PC-9 (cell line): ENCODE results near the gene GFPT2.

Experiments used
- EZH2 ChIP-seq: fragments of 200-600 bp; sonication (generic); IDR thresholded peaks from 2 replicates; pipeline ENCODE4 v1.8.0; 2017; ENCODE audit warnings: antibody characterized with exemption, low read depth
- TF ChIP-seq, protein P1 (sequence below): fragments of 200-600 bp; sonication (generic); conservative IDR thresholded peaks from 2 replicates; pipeline ENCODE4 v1.6.1; 2017; ENCODE audit warnings: mixed run types, antibody characterized with exemption, mild to moderate bottlenecking, moderate library complexity

DNA sequence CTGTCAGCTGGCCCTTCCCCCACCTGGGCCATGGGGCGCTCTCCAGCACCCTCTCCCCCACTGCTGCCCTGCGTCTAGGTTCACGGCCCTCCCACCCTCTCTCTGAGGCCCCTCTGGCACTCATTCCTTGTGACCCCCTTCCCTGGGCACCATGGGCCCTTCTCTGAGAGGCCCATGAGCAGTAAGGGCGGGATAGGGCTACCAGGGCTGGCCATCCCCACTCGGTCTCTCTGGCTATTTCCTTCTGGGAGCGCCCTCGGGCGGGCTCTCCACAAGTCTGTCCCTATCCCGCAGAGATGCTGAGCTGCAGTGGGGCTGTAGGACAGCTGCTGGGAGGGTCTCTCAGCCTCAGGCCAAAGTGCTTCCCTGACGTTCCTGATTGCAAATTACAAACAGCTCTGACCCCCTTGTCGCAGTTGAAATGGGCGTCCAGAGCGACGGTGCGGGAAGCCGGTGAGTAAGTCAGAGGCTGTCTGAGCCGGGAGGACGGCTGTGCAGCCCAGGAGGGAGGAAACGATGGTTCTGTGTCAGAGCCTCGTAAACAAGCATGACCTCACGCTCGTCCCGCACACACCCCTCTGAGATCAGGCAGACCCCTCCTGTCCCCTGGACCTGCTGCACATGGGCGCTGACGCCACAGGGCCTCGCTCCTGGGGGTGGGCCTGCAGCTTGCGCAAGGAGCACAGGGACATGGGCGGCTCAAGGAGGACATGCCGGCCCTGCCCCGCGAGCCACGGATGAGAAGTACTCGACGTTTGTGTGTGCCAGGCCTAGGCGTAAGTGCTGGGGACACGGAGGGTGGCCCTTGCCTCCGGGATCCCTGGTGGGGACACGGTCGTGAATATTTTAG lies 36.3 kb upstream of the GFPT2 start:
- TF ChIP-seq, protein P1, sequence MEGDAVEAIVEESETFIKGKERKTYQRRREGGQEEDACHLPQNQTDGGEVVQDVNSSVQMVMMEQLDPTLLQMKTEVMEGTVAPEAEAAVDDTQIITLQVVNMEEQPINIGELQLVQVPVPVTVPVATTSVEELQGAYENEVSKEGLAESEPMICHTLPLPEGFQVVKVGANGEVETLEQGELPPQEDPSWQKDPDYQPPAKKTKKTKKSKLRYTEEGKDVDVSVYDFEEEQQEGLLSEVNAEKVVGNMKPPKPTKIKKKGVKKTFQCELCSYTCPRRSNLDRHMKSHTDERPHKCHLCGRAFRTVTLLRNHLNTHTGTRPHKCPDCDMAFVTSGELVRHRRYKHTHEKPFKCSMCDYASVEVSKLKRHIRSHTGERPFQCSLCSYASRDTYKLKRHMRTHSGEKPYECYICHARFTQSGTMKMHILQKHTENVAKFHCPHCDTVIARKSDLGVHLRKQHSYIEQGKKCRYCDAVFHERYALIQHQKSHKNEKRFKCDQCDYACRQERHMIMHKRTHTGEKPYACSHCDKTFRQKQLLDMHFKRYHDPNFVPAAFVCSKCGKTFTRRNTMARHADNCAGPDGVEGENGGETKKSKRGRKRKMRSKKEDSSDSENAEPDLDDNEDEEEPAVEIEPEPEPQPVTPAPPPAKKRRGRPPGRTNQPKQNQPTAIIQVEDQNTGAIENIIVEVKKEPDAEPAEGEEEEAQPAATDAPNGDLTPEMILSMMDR = no peak
- TF ChIP-seq EZH2 = no peak
